Panc1 (cell line): ENCODE measurements around the gene LRRC27.

Source experiments
- CTCF ChIP-seq: fragments of 450-650 bp; IDR thresholded peaks from 2 replicates; pipeline ENCODE4 v1.5.1; 2017; ENCODE audit warnings: mild to moderate bottlenecking
- POLR2AphosphoS5 ChIP-seq: IDR thresholded peaks from 2 replicates; pipeline ENCODE4 v1.6.1; 2012; ENCODE audit warnings: mild to moderate bottlenecking, low read depth, low read length, moderate library complexity
- REST ChIP-seq, 2 experiments: IDR thresholded peaks; 2 replicates each; pipeline ENCODE4 v1.6.1; 2011 to 2012; ENCODE audit warnings: low read depth in 2 of 2, control low read depth in 1 of 2, low read length in 1 of 2, mild to moderate bottlenecking in 1 of 2, moderate library complexity in 1 of 2; ENCODE audit not compliant: insufficient read depth in 1 of 2

- TF ChIP-seq CTCF (no peak), REST (IDR thresholded peaks at IDR 0.05; ENCODE audit: insufficient read depth in 1 of 2, low read depth in 2 of 2, low read length in 1 of 2) (no peak), POLR2AphosphoS5 (no peak)
Measured at GRCh38 chr10:132282667-132283603, 49.1 kb upstream of the LRRC27 start.
